Gastrocnemius medialis (tissue), 4 donors: ENCODE results near the gene MMP15. TPM values are rescaled to one million over a fixed set of nuclear protein-coding genes. Genes with fewer than 3 reads are reported as not detected.
"Not testable (repeated sequence)": the region's sequence is repeated elsewhere in the genome, so short reads cannot be mapped to it uniquely, and the experiment has no call there.

Source experiments
- ATAC-seq, 2 donors: fragments of 150-250 bp; one replicate each; pipeline ENCODE4 v1.9.1; 2016
- DNase-seq, 2 donors: peaks; one replicate each; pipeline ENCODE4 v3.0.0-alpha.2; 2019
- H3K27ac ChIP-seq, 4 donors: fragments of 200-600 bp; sonication (generic); 1 replicate in 1 of 4; 2 replicates in 3 of 4; pipeline ENCODE4 v1.5.1; 2016 to 2018; ENCODE audit warnings: mild to moderate bottlenecking in 2 of 4, moderate library complexity in 1 of 4
- H3K27me3 ChIP-seq, 3 donors: fragments of 200-600 bp; sonication (generic) in 2 of 3; 1 replicate in 1 of 3; 2 replicates in 2 of 3; pipeline versions ENCODE4 v1.5.1 to v1.6.0; 2016 to 2019; ENCODE audit warnings: mild to moderate bottlenecking in 1 of 3, moderate library complexity in 1 of 3
- H3K36me3 ChIP-seq, 2 donors: fragments of 200-600 bp; sonication (generic) in 1 of 2; one replicate each; pipeline ENCODE4 v1.5.1; 2017 to 2018
- H3K4me1 ChIP-seq, 2 donors: fragments of 200-600 bp; sonication (generic) in 1 of 2; one replicate each; pipeline ENCODE4 v1.5.1; 2016 to 2017; ENCODE audit warnings: mild to moderate bottlenecking in 2 of 2
- H3K4me3 ChIP-seq, 4 donors: fragments of 200-600 bp; sonication (generic) in 3 of 4; 1 replicate in 1 of 4; 2 replicates in 3 of 4; pipeline ENCODE4 v1.5.1; 2016 to 2019; ENCODE audit warnings: mild to moderate bottlenecking in 2 of 4
- H3K9me3 ChIP-seq, 3 donors: fragments of 200-600 bp; sonication (generic) in 2 of 3; 1 replicate in 1 of 3; 2 replicates in 2 of 3; pipeline ENCODE4 v1.5.1; 2016 to 2019
- CTCF ChIP-seq, 5 experiments: fragments of 450-650 bp in 3 of 5; fragments of 200-600 bp in 2 of 5; sonication (generic) in 2 of 5; IDR thresholded peaks in 4 of 5; conservative IDR thresholded peaks in 1 of 5; 1 replicate in 4 of 5; 2 replicates in 1 of 5; pipeline ENCODE4 v1.5.1; 2016 to 2019; ENCODE audit warnings: antibody characterized with exemption in 5 of 5, mild to moderate bottlenecking in 3 of 5, moderate library complexity in 3 of 5
- POLR2A ChIP-seq, 2 donors: fragments of 450-650 bp; IDR thresholded peaks; one replicate each; pipeline ENCODE4 v1.6.1; 2017; ENCODE audit warnings: antibody characterized with exemption in 2 of 2, mild to moderate bottlenecking in 2 of 2, moderate library complexity in 2 of 2
- in situ Hi-C, 4 donors: fragments of 200-750 bp; cut with MboI; loops; one replicate each; pipeline versions ENCODE4 v1.15.0 to v1.8.0; 2017; ENCODE audit warnings: low sequenced_read_pairs in 4 of 4
- intact Hi-C: fragments of 100-400 bp; cut with DNase I; formaldehyde crosslinking; loops from one replicate; pipeline ENCODE4 v1.15.1; 2023; ENCODE audit warnings: low total_unique reads
- total RNA-seq, 4 donors: library from RNA; depleted of rRNA; stranded (reverse); fragments of >200 nt; gene quantifications; one replicate each; pipeline versions ENCODE4 v1.1.0 to v1.2.3, GENCODE V29; 2016

The MMP15 gene
- total RNA-seq, 4 donors from 2014 or later: 2.9 to 8.1 (median 4.9) TPM

GRCh38 chr16:58074657-58075056 is 49.1 kb downstream of the MMP15 start:
- no peaks in the 10 kb centered on the region for H3K36me3 ChIP-seq
- no peak for DNase-seq
- no peaks in the 10 kb centered on the region for H3K4me1 ChIP-seq
- H3K27ac ChIP-seq: no peak overlapping the region
- no peak overlapping the region for H3K4me3 ChIP-seq
- intact Hi-C loops (no loop called here), in situ Hi-C loops (no loop called here)
- no peak for ATAC-seq
- no peaks in the 10 kb centered on the region for H3K9me3 ChIP-seq
- no peaks in the 10 kb centered on the region for H3K27me3 ChIP-seq
- TF ChIP-seq POLR2A (IDR thresholded peaks at IDR 0.05) (no peak), CTCF (IDR thresholded peaks at IDR 0.05 in 4 of 5, conservative IDR thresholded peaks at IDR 0.05 in 1 of 5) (no peak)

- Histone ChIP-seq H3K4me1 (no peaks in the 10 kb centered on the region), H3K36me3 (no peaks in the 10 kb centered on the region), H3K27ac (no peak overlapping the region), H3K9me3 (no peaks in the 10 kb centered on the region), H3K4me3 (no peak overlapping the region), H3K27me3 (no peaks in the 10 kb centered on the region)
- in situ Hi-C loops (no loop called here), intact Hi-C loops (no loop called here)
- DNase-seq: no peak
- ATAC-seq: no peak
- TF ChIP-seq CTCF (IDR thresholded peaks at IDR 0.05 in 4 of 5, conservative IDR thresholded peaks at IDR 0.05 in 1 of 5) (no peak), POLR2A (IDR thresholded peaks at IDR 0.05) (no peak)
Observed at GRCh38 chr16:58076514-58076913, 51.0 kb downstream of the MMP15 start.

- no peak for DNase-seq
Observed at GRCh38 chr16:58077796-58078195, 52.2 kb downstream of the MMP15 start.

GRCh38 chr16:58080657-58081056 is 55.1 kb downstream of the MMP15 start:
- H3K27me3 ChIP-seq, H3K9me3 ChIP-seq, H3K4me1 ChIP-seq, intact Hi-C loops, DNase-seq, H3K4me3 ChIP-seq, ATAC-seq, H3K36me3 ChIP-seq, in situ Hi-C loops: not testable (repeated sequence)
- peak overlapping the region in 1 of 4 donors; percentile 51 for H3K27ac ChIP-seq

More at GRCh38 chr16:58077796-58078195, 52.2 kb downstream of the MMP15 start:
- Histone ChIP-seq H3K4me3 (no peak overlapping the region), H3K9me3 (no peaks in the 10 kb centered on the region), H3K4me1 (no peaks in the 10 kb centered on the region), H3K36me3 (no peaks in the 10 kb centered on the region), H3K27me3 (no peaks in the 10 kb centered on the region), H3K27ac (no peak overlapping the region)
- no peak for ATAC-seq
- in situ Hi-C loops: no loop called here
- no peak for TF ChIP-seq POLR2A (IDR thresholded peaks at IDR 0.05)
- TF ChIP-seq CTCF (IDR thresholded peaks at IDR 0.05 in 4 of 5, conservative IDR thresholded peaks at IDR 0.05 in 1 of 5): no peak
- intact Hi-C loops: no loop called here

- DNase-seq: no peak
- TF ChIP-seq POLR2A (IDR thresholded peaks at IDR 0.05) (no peak), CTCF (IDR thresholded peaks at IDR 0.05 in 4 of 5, conservative IDR thresholded peaks at IDR 0.05 in 1 of 5) (no peak)
- intact Hi-C loops (no loop called here), in situ Hi-C loops (no loop called here)
- Histone ChIP-seq H3K27ac (no peak overlapping the region), H3K4me3 (no peak overlapping the region), H3K36me3 (no peaks in the 10 kb centered on the region), H3K9me3 (no peaks in the 10 kb centered on the region), H3K27me3 (no peaks in the 10 kb centered on the region), H3K4me1 (no peaks in the 10 kb centered on the region)
- ATAC-seq: no peak
Observed at GRCh38 chr16:58082381-58082780, 56.8 kb downstream of the MMP15 start.
